AG08396 (cell line): ENCODE measurements around the gene ASPN.
"Not testable (repeated sequence)": the region's sequence is repeated elsewhere in the genome, so short reads cannot be mapped to it uniquely, and the experiment has no call there.

Experiments
- DNase-seq: peaks from one replicate; pipeline ENCODE4 v3.0.0; 2012; ENCODE audit warnings: low spot score, mixed read lengths

ASPN gene

GRCh38 chr9:92411157-92411556 lies 71.1 kb downstream of the ASPN start:
- not testable (repeated sequence) for DNase-seq

- DNase-seq = no peak
Observed at GRCh38 chr9:92408747-92409478, 73.4 kb downstream of the ASPN start.

- DNase-seq = no peak
Observed at GRCh38 chr9:92407818-92408217, 74.5 kb downstream of the ASPN start.

DNA sequence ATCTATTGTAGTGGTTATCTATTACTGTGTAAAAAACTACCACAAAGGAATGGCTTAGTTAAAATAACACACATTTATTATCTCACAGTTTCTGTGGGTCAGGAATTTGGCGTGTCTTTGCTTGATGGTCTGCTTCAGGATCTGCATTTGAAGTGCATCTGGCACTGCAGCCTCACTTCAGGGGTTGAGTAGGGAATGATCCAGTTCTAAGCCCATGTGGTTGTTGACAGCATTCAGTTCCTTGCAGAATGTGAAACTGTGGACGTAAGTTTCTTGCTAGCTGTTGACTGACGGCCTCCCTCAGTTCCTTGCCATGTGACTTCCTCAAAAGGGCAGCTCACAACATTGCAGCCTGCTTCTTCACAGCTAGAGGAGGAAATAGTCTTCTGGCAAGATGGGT lies 75.8 kb downstream of the ASPN start:
- no peak for DNase-seq
